H1 (cell line): ENCODE results near the gene BIRC5. TPM values are rescaled to one million over a fixed set of nuclear protein-coding genes. Genes with fewer than 3 reads are reported as not detected.

Experiments
- CTCF ChIA-PET: fragments of 300-600 bp; sonication (Branson Sonifier 250); formaldehyde crosslinking; loops from one replicate; lab custom pipeline; 2021; ENCODE audit not compliant: partially characterized antibody; lab: Charles Lee
- POLR2A ChIA-PET: fragments of 300-600 bp; sonication (Branson Sonifier 250); formaldehyde crosslinking; loops from one replicate; lab custom pipeline; 2021; ENCODE audit warnings: inconsistent platforms; ENCODE audit not compliant: partially characterized antibody; lab: Charles Lee
- DNase-seq, 2 experiments: peaks; one replicate each; pipeline versions ENCODE4 v3.0.0 to v3.0.0-alpha.2; 2010 to 2022; ENCODE audit warnings: low spot score in 2 of 2, low read depth in 1 of 2, mixed read lengths in 1 of 2
- FAIRE-seq: peaks from 2 replicates; lab custom pipeline; 2011; peaks lifted over from hg19 to GRCh38; lab: Jason Lieb, UNC
- H2AFZ ChIP-seq: 2 replicates; pipeline ENCODE4 v1.8.1; 2012; ENCODE audit warnings: low read length, inconsistent platforms
- H2AK5ac ChIP-seq: 2 replicates; pipeline ENCODE4 v1.6.1; 2013; ENCODE audit warnings: low read depth, low read length
- H2BK120ac ChIP-seq: replicated peaks from 2 replicates; pipeline ENCODE3; 2013; ENCODE audit warnings: low read depth, low read length, inconsistent platforms
- H2BK12ac ChIP-seq: 2 replicates; pipeline ENCODE4 v1.6.1; 2013; ENCODE audit warnings: low read depth, low read length
- H2BK15ac ChIP-seq: 2 replicates; pipeline ENCODE4 v1.6.1; 2013; ENCODE audit warnings: low read length
- H2BK20ac ChIP-seq: 2 replicates; pipeline ENCODE4 v1.6.1; 2013; ENCODE audit warnings: low read length
- H2BK5ac ChIP-seq: 2 replicates; pipeline ENCODE4 v1.6.1; 2013; ENCODE audit warnings: low read depth, low read length
- H3K14ac ChIP-seq: 2 replicates; pipeline ENCODE4 v1.6.1; 2013; ENCODE audit warnings: inconsistent platforms; ENCODE audit not compliant: insufficient read length
- H3K18ac ChIP-seq: 2 replicates; pipeline ENCODE4 v1.6.1; 2013; ENCODE audit warnings: low read length; ENCODE audit errors: extremely low read depth
- H3K23ac ChIP-seq: 2 replicates; pipeline ENCODE4 v1.6.1; 2013; ENCODE audit warnings: inconsistent platforms; ENCODE audit not compliant: insufficient read length
- H3K23me2 ChIP-seq: 2 replicates; pipeline ENCODE4 v1.6.1; 2013; ENCODE audit warnings: low read depth, low read length
- H3K27ac ChIP-seq: 2 replicates; pipeline ENCODE4 v1.6.1; 2011; ENCODE audit warnings: low read depth, low read length, inconsistent platforms
- H3K27me3 ChIP-seq, 4 experiments: replicated peaks in 1 of 4; 1 replicate in 1 of 4; 2 replicates in 3 of 4; pipeline versions ENCODE4 v1.6.1 to v1.8.1; 2011 to 2013; ENCODE audit warnings: low read length in 3 of 4, mild to moderate bottlenecking in 3 of 4, inconsistent platforms in 2 of 4, mixed read lengths in 2 of 4, moderate library complexity in 1 of 4; ENCODE audit not compliant: control insufficient read depth in 3 of 4, insufficient read depth in 3 of 4; ENCODE audit errors: extremely low read depth in 1 of 4
- H3K36me3 ChIP-seq, 4 experiments: 2 replicates each; pipeline versions ENCODE4 v1.6.1 to v1.8.1; 2011 to 2013; ENCODE audit warnings: mild to moderate bottlenecking in 4 of 4, low read length in 3 of 4, moderate library complexity in 2 of 4, control low read depth in 1 of 4, inconsistent platforms in 1 of 4; ENCODE audit not compliant: insufficient read depth in 4 of 4, control insufficient read depth in 2 of 4
- H3K4ac ChIP-seq: replicated peaks from 2 replicates; pipeline ENCODE3; 2013; ENCODE audit warnings: low read length, low read depth, mixed read lengths, inconsistent platforms; ENCODE audit not compliant: insufficient read length
- H3K4me1 ChIP-seq, 4 experiments: replicated peaks in 1 of 4; 1 replicate in 1 of 4; 2 replicates in 3 of 4; pipeline versions ENCODE4 v1.6.1 to v1.8.1; 2011 to 2013; ENCODE audit warnings: low read length in 3 of 4, inconsistent platforms in 2 of 4, mixed read lengths in 1 of 4; ENCODE audit not compliant: insufficient read depth in 4 of 4, control insufficient read depth in 3 of 4
- H3K4me2 ChIP-seq, 2 experiments: 2 replicates each; pipeline versions ENCODE4 v1.6.1 to v1.8.1; 2011 to 2013; ENCODE audit warnings: low read depth in 2 of 2, low read length in 2 of 2, control low read depth in 1 of 2, inconsistent platforms in 1 of 2, mild to moderate bottlenecking in 1 of 2; ENCODE audit not compliant: insufficient read depth in 1 of 2
- H3K4me3 ChIP-seq, 4 experiments: fragments of 200-600, 300-600 bp in 1 of 4; sonication (generic), shearing (Covaris generic), sonication (Bioruptor Twin) in 1 of 4; 2 replicates each; pipeline versions ENCODE4 v1.5.1 to v1.8.1; 2011 to 2016; ENCODE audit warnings: low read length in 4 of 4, low read depth in 3 of 4, control low read depth in 2 of 4, inconsistent platforms in 2 of 4, mild to moderate bottlenecking in 2 of 4, mixed read lengths in 1 of 4, moderate library complexity in 1 of 4; ENCODE audit not compliant: insufficient read depth in 2 of 4; ENCODE audit errors: extremely low read depth in 1 of 4
- H3K56ac ChIP-seq: replicated peaks from 2 replicates; pipeline ENCODE3; 2013; ENCODE audit warnings: low read depth, mild to moderate bottlenecking, mixed read lengths, low read length, inconsistent platforms; ENCODE audit not compliant: insufficient read length
- H3K79me1 ChIP-seq: 2 replicates; pipeline ENCODE4 v1.6.1; 2013; ENCODE audit warnings: low read depth, low read length, control low read depth
- H3K79me2 ChIP-seq, 2 experiments: 2 replicates each; pipeline versions ENCODE4 v1.6.1 to v1.8.1; 2012 to 2013; ENCODE audit warnings: low read length in 2 of 2, mild to moderate bottlenecking in 2 of 2, inconsistent platforms in 1 of 2; ENCODE audit not compliant: insufficient read depth in 2 of 2, control insufficient read depth in 1 of 2
- H3K9ac ChIP-seq, 4 experiments: replicated peaks in 1 of 4; 1 replicate in 1 of 4; 2 replicates in 3 of 4; pipeline versions ENCODE4 v1.6.1 to v1.8.1; 2011 to 2013; ENCODE audit warnings: low read depth in 3 of 4, low read length in 3 of 4, control low read depth in 2 of 4, mild to moderate bottlenecking in 2 of 4, moderate library complexity in 2 of 4, inconsistent platforms in 1 of 4; ENCODE audit errors: extremely low read depth in 1 of 4
- H3K9me3 ChIP-seq, 2 experiments: 2 replicates each; pipeline versions ENCODE4 v1.6.1 to v1.8.1; 2012 to 2013; ENCODE audit warnings: mild to moderate bottlenecking in 2 of 2, moderate library complexity in 2 of 2, control low read depth in 1 of 2, inconsistent platforms in 1 of 2, low read depth in 1 of 2, low read length in 1 of 2, mixed read lengths in 1 of 2; ENCODE audit not compliant: insufficient read depth in 2 of 2
- H4K20me1 ChIP-seq, 2 experiments: replicated peaks in 1 of 2; 2 replicates each; pipeline versions ENCODE3 to v1.8.1; 2011 to 2013; ENCODE audit warnings: inconsistent platforms in 2 of 2, low read length in 2 of 2, mild to moderate bottlenecking in 1 of 2; ENCODE audit not compliant: insufficient read depth in 2 of 2, control insufficient read depth in 1 of 2
- H4K5ac ChIP-seq: 2 replicates; pipeline ENCODE4 v1.6.1; 2013; ENCODE audit warnings: low read length, low read depth, mixed read lengths, inconsistent platforms; ENCODE audit not compliant: insufficient read length
- H4K8ac ChIP-seq: 2 replicates; pipeline ENCODE4 v1.8.0; 2013; ENCODE audit warnings: mild to moderate bottlenecking, moderate library complexity, low read length, inconsistent platforms; ENCODE audit not compliant: insufficient read depth; ENCODE audit errors: extremely low read depth
- H4K91ac ChIP-seq: replicated peaks from 2 replicates; pipeline ENCODE3; 2013; ENCODE audit warnings: low read length, mixed read lengths, inconsistent platforms; ENCODE audit not compliant: insufficient read length
- JUN ChIP-seq: IDR thresholded peaks from 2 replicates; pipeline ENCODE4 v1.6.1; 2011; ENCODE audit warnings: low read depth, mild to moderate bottlenecking, improper control_type of control experiment, low read length
- RBBP5 ChIP-seq: IDR thresholded peaks from 2 replicates; pipeline ENCODE4 v1.7.1; 2012; ENCODE audit warnings: low read depth, mild to moderate bottlenecking, inconsistent platforms, low read length, moderate library complexity, borderline replicate concordance
- TCF12 ChIP-seq: IDR thresholded peaks from 2 replicates; pipeline ENCODE4 v1.6.1; 2011; ENCODE audit warnings: low read depth, mild to moderate bottlenecking, low read length
- WGBS, 2 experiments: shearing (Covaris generic) in 1 of 2; methylation state at CpG; one replicate each; pipeline versions ENCODE4 v1.1.6 to v1.1.7; 2013 to 2015; ENCODE audit warnings: low lambda C conversion rate in 2 of 2, mixed read lengths in 2 of 2, inconsistent platforms in 1 of 2, low coverage in 1 of 2, missing lambda C conversion rate in 1 of 2; ENCODE audit not compliant: insufficient replicate concordance in 2 of 2, insufficient coverage in 1 of 2, insufficient read length in 1 of 2; ENCODE audit errors: extremely low coverage in 1 of 2, missing lambda C conversion rate in 1 of 2; 5-methylcytosine and 5-hydroxymethylcytosine counted together
- polyA plus RNA-seq, 7 experiments: library from polyadenylated mRNA; depleted of rRNA in 3 of 7; stranded (reverse) in 5 of 7; unstranded in 2 of 7; fragments of >200 nt in 5 of 7; fragments of 200-250 nt in 2 of 7; gene quantifications; 1 replicate in 5 of 7; 2 replicates in 1 of 7; 4 replicates in 1 of 7; pipeline versions ENCODE4 v1.2.1 to v1.2.3, GENCODE V29; 2011 to 2013; ENCODE audit warnings: missing spikeins in 2 of 7, mixed read lengths in 2 of 7
- total RNA-seq: library from RNA; stranded (reverse); fragmentation: NEBNext Ultra II Directional; extraction: Animal tissue kit (Norgen Biotek cat#: 25700); gene quantifications from 2 replicates; pipeline ENCODE4 v1.2.1, GENCODE V29; 2021

BIRC5 gene
- total and polyA plus RNA-seq, 2 of the 8 experiments (the other 6 are each of a cell fraction or from before 2014, with no cell fraction given) = 42.2 to 108 TPM

- H3K4me1 ChIP-seq = peaks cover 0 to 4% (median 1%) of the 10 kb centered on the region in 4 experiments; a peak in 4 of 7 replicates
- H3K18ac ChIP-seq = no peak overlapping the region
- H3K4me2 ChIP-seq = no peak overlapping the region
- H3K27ac ChIP-seq = no peak overlapping the region
- H2BK20ac ChIP-seq = no peak overlapping the region
- H3K79me1 ChIP-seq = peaks cover 4% of the 10 kb centered on the region
- CTCF ChIA-PET = interaction anchor here (1.0 kb wide), 1 partner anchor 34 kb away, joined by 3 read pairs; no protein-coding TSS in a partner anchor
- POLR2A ChIA-PET = interaction anchor here (1.4 to 5.8 kb wide), 2 partner anchors 10 to 23 kb away, joined by 7 to 36 read pairs; partner anchors contain the start of genes AFMID and TK1
- no peak for TF ChIP-seq RBBP5
- no peak for TF ChIP-seq TCF12
- TF ChIP-seq JUN = no peak
- H3K9ac ChIP-seq = no peak overlapping the region
- no peak overlapping the region for H3K56ac ChIP-seq
- no peak overlapping the region for H2BK12ac ChIP-seq
- no peak overlapping the region for H3K4me3 ChIP-seq
- H2BK15ac ChIP-seq = no peak overlapping the region
- peaks cover 4% of the 10 kb centered on the region; the same call in 1 of the 2 replicates for H3K23me2 ChIP-seq
- no peak overlapping the region for H2BK120ac ChIP-seq
- no peaks in the 10 kb centered on the region for H3K9me3 ChIP-seq
- DNase-seq = no peak
- H3K14ac ChIP-seq = no peak overlapping the region
- no peak overlapping the region for H2BK5ac ChIP-seq
- no peak overlapping the region for H2AFZ ChIP-seq
- H2AK5ac ChIP-seq = no peak overlapping the region
- H3K79me2 ChIP-seq = peaks cover 6 to 10% of the 10 kb centered on the region in 2 experiments
- peaks cover 0 to 4% (median 0%) of the 10 kb centered on the region in 4 experiments; a peak in 1 of 8 replicates for H3K36me3 ChIP-seq
- no peak overlapping the region for H4K91ac ChIP-seq
- 90% methylated on average over 10 of the region's 10 CpGs; no CpG with 5 or more reads in 1 of the 2 experiments for WGBS, 2 experiments
- no peaks in the 10 kb centered on the region for H3K27me3 ChIP-seq
- no peak overlapping the region for H3K4ac ChIP-seq
- H4K8ac ChIP-seq = no peak overlapping the region
- no peak overlapping the region for H3K23ac ChIP-seq
- H4K20me1 ChIP-seq = no peaks in the 10 kb centered on the region
- FAIRE-seq = no peak
- no peak overlapping the region for H4K5ac ChIP-seq
Observed at GRCh38 chr17:78210111-78210510, 3.9 kb upstream of the BIRC5 start.
